ENCODE measurements around the gene CBL.

DNA sequence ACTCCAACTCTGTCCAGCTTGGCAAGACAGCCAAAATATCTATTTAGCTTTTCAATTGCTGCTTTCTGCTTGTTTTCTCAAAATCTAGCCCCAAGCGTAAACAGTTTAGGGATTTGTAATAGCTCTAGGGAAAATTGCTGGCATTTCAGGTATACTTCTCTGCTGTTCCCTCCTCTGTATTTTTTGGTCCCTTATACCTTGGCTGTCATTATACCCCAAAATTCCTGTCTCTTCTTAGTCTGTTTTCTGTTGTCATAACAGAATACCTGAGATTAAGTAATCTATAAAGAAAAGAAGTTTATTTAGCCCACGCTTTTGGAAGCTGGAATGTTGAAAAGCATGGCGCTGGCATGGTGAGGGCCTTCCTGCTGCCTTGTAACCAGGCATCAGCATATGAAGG is 87.3 kb downstream of the CBL start:
- TF ChIP-seq EZH2phosphoT487 (IDR thresholded peaks at IDR 0.05; ENCODE audit: borderline replicate concordance, low read depth) (no peak), MXI1 (IDR thresholded peaks at IDR 0.05; ENCODE audit: low read depth, low read length) (no peak), JUND (IDR thresholded peaks at IDR 0.05) (no peak), SIN3A (IDR thresholded peaks at IDR 0.05; ENCODE audit: borderline replicate concordance, low read depth, low read length) (no peak)
- TF ChIP-seq, protein P1, sequence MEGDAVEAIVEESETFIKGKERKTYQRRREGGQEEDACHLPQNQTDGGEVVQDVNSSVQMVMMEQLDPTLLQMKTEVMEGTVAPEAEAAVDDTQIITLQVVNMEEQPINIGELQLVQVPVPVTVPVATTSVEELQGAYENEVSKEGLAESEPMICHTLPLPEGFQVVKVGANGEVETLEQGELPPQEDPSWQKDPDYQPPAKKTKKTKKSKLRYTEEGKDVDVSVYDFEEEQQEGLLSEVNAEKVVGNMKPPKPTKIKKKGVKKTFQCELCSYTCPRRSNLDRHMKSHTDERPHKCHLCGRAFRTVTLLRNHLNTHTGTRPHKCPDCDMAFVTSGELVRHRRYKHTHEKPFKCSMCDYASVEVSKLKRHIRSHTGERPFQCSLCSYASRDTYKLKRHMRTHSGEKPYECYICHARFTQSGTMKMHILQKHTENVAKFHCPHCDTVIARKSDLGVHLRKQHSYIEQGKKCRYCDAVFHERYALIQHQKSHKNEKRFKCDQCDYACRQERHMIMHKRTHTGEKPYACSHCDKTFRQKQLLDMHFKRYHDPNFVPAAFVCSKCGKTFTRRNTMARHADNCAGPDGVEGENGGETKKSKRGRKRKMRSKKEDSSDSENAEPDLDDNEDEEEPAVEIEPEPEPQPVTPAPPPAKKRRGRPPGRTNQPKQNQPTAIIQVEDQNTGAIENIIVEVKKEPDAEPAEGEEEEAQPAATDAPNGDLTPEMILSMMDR (IDR thresholded peaks at IDR 0.05): no peak
- TF ChIP-seq, protein P2, sequence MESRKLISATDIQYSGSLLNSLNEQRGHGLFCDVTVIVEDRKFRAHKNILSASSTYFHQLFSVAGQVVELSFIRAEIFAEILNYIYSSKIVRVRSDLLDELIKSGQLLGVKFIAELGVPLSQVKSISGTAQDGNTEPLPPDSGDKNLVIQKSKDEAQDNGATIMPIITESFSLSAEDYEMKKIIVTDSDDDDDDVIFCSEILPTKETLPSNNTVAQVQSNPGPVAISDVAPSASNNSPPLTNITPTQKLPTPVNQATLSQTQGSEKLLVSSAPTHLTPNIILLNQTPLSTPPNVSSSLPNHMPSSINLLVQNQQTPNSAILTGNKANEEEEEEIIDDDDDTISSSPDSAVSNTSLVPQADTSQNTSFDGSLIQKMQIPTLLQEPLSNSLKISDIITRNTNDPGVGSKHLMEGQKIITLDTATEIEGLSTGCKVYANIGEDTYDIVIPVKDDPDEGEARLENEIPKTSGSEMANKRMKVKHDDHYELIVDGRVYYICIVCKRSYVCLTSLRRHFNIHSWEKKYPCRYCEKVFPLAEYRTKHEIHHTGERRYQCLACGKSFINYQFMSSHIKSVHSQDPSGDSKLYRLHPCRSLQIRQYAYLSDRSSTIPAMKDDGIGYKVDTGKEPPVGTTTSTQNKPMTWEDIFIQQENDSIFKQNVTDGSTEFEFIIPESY (IDR thresholded peaks at IDR 0.05; ENCODE audit: borderline replicate concordance, low read depth): no peak
- TF ChIP-seq, protein P3, sequence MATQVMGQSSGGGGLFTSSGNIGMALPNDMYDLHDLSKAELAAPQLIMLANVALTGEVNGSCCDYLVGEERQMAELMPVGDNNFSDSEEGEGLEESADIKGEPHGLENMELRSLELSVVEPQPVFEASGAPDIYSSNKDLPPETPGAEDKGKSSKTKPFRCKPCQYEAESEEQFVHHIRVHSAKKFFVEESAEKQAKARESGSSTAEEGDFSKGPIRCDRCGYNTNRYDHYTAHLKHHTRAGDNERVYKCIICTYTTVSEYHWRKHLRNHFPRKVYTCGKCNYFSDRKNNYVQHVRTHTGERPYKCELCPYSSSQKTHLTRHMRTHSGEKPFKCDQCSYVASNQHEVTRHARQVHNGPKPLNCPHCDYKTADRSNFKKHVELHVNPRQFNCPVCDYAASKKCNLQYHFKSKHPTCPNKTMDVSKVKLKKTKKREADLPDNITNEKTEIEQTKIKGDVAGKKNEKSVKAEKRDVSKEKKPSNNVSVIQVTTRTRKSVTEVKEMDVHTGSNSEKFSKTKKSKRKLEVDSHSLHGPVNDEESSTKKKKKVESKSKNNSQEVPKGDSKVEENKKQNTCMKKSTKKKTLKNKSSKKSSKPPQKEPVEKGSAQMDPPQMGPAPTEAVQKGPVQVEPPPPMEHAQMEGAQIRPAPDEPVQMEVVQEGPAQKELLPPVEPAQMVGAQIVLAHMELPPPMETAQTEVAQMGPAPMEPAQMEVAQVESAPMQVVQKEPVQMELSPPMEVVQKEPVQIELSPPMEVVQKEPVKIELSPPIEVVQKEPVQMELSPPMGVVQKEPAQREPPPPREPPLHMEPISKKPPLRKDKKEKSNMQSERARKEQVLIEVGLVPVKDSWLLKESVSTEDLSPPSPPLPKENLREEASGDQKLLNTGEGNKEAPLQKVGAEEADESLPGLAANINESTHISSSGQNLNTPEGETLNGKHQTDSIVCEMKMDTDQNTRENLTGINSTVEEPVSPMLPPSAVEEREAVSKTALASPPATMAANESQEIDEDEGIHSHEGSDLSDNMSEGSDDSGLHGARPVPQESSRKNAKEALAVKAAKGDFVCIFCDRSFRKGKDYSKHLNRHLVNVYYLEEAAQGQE (IDR thresholded peaks at IDR 0.05; ENCODE audit: low read depth, low read length): no peak
